AG04450 (cell line): Measurements from ENCODE around the gene RELA. TPM values are rescaled to one million over a fixed set of nuclear protein-coding genes. Genes with fewer than 3 reads are reported as not detected.

Experiments used
- CTCF ChIA-PET: fragments of 300-600, 350-600 bp; formaldehyde crosslinking; extraction: SDS; loops from one replicate; lab custom pipeline; 2022; ENCODE audit warnings: antibody characterized with exemption, inconsistent platforms; lab: Charles Lee
- POLR2A ChIA-PET: fragments of 350-600 bp; formaldehyde crosslinking; extraction: SDS; loops from one replicate; lab custom pipeline; 2021; ENCODE audit warnings: antibody characterized with exemption, inconsistent platforms; lab: Yijun Ruan, JAX
- DNase-seq: peaks from one replicate; pipeline ENCODE4 v3.0.0-alpha.2; 2011; ENCODE audit warnings: low read depth, low spot score
- H3K27ac ChIP-seq: one replicate; pipeline ENCODE4 v1.5.1; 2012; ENCODE audit warnings: low read depth, low read length, control low read depth
- H3K27me3 ChIP-seq: one replicate; pipeline ENCODE4 v1.6.0; 2012; ENCODE audit warnings: low read length; ENCODE audit not compliant: control insufficient read depth, insufficient read depth
- H3K4me3 ChIP-seq: 2 replicates; pipeline ENCODE4 v1.5.1; 2011; ENCODE audit warnings: mild to moderate bottlenecking, low read depth, low read length, control low read depth
- H3K9me3 ChIP-seq: 2 replicates; pipeline ENCODE4 v1.5.1; 2012; ENCODE audit warnings: low read length; ENCODE audit not compliant: control insufficient read depth, insufficient read depth
- polyA plus RNA-seq: library from polyadenylated mRNA; depleted of rRNA; stranded (reverse); fragments of >200 nt; gene quantifications from 2 replicates; pipeline ENCODE4 v1.2.3, GENCODE V29; 2011
- TF ChIP-seq, protein P1 (sequence below): IDR thresholded peaks from 2 replicates; pipeline ENCODE4 v1.5.1; 2011; ENCODE audit warnings: low read depth, low read length, control low read depth, inconsistent platforms

Gene RELA
- polyA plus RNA-seq, 1 experiment = 23.4 TPM

DNA sequence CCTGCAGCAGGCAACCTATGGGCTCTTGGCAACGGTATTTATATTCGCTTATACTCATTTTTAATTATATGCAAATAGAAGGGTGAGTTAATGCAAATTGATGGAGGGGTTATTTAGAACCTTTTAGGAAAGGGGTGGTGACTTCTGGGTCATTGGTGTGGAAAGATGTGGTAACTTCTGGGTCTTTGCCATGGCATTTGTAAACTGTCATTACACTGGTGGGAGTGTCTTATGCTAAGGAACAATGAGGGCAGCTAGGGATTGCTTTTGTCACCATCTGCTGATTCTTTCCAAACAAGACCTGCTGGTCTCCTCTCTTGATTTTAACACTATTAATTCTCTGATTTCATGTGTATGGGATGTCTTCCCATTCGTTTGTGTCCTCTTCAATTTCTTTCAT, 37.7 kb upstream of the RELA start:
- Histone ChIP-seq H3K27me3 (peaks cover 31% of the 10 kb centered on the region), H3K4me3 (no peak overlapping the region), H3K9me3 (no peaks in the 10 kb centered on the region; the same call in 1 of the 2 replicates), H3K27ac (no peak overlapping the region)
- ChIA-PET CTCF (interaction anchor here (1.0 kb wide), 1 partner anchor 80 kb away, joined by 6 read pairs; no protein-coding TSS in a partner anchor), POLR2A (no interaction called here)
- DNase-seq = no peak
- TF ChIP-seq, protein P1, sequence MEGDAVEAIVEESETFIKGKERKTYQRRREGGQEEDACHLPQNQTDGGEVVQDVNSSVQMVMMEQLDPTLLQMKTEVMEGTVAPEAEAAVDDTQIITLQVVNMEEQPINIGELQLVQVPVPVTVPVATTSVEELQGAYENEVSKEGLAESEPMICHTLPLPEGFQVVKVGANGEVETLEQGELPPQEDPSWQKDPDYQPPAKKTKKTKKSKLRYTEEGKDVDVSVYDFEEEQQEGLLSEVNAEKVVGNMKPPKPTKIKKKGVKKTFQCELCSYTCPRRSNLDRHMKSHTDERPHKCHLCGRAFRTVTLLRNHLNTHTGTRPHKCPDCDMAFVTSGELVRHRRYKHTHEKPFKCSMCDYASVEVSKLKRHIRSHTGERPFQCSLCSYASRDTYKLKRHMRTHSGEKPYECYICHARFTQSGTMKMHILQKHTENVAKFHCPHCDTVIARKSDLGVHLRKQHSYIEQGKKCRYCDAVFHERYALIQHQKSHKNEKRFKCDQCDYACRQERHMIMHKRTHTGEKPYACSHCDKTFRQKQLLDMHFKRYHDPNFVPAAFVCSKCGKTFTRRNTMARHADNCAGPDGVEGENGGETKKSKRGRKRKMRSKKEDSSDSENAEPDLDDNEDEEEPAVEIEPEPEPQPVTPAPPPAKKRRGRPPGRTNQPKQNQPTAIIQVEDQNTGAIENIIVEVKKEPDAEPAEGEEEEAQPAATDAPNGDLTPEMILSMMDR = no peak

DNA sequence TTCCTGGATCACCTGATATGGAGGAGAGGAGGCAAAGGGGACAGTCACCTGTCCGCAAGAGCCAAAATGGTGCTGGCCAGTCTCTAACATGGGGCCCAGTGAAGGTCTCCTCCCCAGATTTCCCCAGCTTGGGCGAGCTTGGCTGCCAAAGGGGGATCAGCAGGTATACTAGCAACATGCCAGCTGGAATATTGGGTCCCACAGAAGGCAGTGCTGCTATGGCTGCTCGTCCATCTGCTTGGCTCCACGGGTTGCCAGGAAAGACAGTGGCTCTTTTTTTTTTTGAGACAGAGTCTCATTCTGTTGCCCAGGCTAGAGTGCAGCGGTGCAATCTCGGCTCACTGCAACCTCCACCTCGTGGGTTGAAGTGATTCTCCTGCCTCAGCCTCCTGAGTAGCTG, 36.6 kb upstream of the RELA start:
- DNase-seq = no peak
- Histone ChIP-seq H3K27ac (no peak overlapping the region), H3K4me3 (no peak overlapping the region), H3K9me3 (no peaks in the 10 kb centered on the region; the same call in 1 of the 2 replicates), H3K27me3 (peaks cover 29% of the 10 kb centered on the region)
- CTCF ChIA-PET = interaction anchor here (0.6 kb wide), 1 partner anchor 80 kb away, joined by 3 read pairs; no protein-coding TSS in a partner anchor
- TF ChIP-seq, protein P1 = no peak
- POLR2A ChIA-PET = no interaction called here

DNA sequence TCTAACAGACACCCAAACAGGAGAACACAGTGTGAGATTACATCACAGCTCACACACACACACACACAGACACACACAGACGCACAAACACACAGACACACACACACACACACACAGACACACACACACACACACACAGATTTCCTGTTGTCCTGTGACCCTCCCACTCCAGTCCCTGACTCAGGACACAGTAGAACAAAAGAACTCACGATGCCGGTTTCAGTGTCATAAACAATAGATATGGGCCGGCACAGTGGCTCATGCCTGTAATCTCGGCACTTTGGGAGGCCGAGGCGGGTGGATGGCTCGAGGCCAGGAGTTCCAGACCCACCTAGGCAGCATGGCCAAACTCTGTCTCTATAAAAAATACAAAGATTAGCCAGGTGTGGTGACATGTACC, 35.5 kb upstream of the RELA start:
- TF ChIP-seq, protein P1 = no peak
- Histone ChIP-seq H3K9me3 (no peaks in the 10 kb centered on the region; the same call in 1 of the 2 replicates), H3K27me3 (peaks cover 34% of the 10 kb centered on the region), H3K27ac (no peak overlapping the region), H3K4me3 (no peak overlapping the region)
- DNase-seq = no peak
- ChIA-PET POLR2A (no interaction called here), CTCF (no interaction called here)

DNA sequence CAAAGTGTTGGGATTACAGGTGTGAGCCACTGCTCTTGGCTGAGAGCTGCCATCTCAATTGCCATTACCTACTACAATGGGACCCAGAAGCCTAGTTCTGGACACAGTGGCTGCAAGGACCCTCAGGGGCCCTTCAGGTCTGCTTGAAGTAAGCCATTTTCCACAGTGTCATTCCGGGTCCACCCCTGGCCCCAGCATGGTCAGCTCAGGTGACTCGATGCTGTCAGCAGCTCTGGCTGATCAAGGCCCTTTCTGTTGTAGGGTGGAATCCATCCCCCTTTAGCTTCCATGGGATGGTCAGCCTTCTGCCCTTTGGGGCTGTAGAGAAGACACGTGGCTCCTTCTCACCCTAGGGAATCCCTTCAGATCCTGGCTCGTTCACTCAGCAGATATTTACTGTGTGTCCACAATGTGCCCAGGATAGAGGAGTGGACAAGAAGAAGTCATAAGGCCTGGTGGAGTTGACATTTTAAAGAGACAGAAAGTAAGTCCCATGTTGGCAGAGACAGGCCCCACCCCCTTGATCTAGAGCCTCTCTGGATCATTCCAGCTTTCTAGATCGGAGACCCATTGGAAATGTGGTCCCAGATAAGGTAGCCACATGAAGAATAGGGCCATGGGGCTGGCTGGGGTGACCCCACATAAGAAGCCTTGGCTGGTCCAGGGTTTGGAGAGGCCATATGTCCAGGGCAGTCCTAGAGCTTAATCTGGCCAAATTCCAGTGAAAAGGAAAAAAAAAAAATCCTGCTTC, 34.3 kb upstream of the RELA start:
- Histone ChIP-seq H3K4me3 (no peak overlapping the region), H3K9me3 (no peaks in the 10 kb centered on the region; the same call in 1 of the 2 replicates), H3K27ac (no peak overlapping the region), H3K27me3 (peaks cover 31% of the 10 kb centered on the region)
- ChIA-PET CTCF (interaction anchor here (0.6 to 1.1 kb wide), 2 partner anchors 9 to 15 kb away, joined by 3 to 5 read pairs; partner anchors contain the start of gene KAT5), POLR2A (no interaction called here)
- TF ChIP-seq, protein P1 = no peak
- DNase-seq = no peak
